NB4 (cell line): ENCODE data around the gene KLF18.

Experiments
- MYC ChIP-seq: IDR thresholded peaks from 2 replicates; pipeline ENCODE4 v1.6.1; 2011; ENCODE audit warnings: low read depth, low read length
- POLR2A ChIP-seq: IDR thresholded peaks from 2 replicates; pipeline ENCODE4 v1.6.1; 2011; ENCODE audit warnings: mild to moderate bottlenecking; ENCODE audit not compliant: insufficient read length; ENCODE audit errors: extremely low read depth
- TF ChIP-seq, protein P1 (sequence below): IDR thresholded peaks from one replicate; pipeline ENCODE4 v1.5.1; 2012; ENCODE audit warnings: low read depth, low read length
- TF ChIP-seq, protein P2 (sequence below): IDR thresholded peaks from 2 replicates; pipeline ENCODE4 v1.6.1; 2011; ENCODE audit warnings: low read depth, low read length

DNA sequence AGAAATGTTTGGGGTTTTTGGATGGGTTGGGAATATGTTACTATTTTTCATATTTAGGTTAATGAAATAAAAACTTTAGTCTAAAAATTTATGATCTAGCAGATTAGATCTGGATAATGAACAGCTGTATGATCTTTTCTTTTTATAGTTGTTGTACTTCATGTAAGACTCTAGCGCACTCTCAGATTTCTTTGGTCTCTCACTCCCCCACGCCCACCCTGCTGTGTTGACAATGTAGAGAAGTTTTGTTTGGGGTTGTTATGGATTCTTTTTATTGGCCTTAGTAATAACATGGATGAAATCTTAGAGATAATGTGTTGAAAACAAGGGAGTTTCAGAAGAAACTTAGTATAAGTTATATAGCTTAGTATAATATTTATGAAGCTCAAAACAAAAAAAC lies 5.5 kb downstream of the KLF18 start:
- TF ChIP-seq, protein P1, sequence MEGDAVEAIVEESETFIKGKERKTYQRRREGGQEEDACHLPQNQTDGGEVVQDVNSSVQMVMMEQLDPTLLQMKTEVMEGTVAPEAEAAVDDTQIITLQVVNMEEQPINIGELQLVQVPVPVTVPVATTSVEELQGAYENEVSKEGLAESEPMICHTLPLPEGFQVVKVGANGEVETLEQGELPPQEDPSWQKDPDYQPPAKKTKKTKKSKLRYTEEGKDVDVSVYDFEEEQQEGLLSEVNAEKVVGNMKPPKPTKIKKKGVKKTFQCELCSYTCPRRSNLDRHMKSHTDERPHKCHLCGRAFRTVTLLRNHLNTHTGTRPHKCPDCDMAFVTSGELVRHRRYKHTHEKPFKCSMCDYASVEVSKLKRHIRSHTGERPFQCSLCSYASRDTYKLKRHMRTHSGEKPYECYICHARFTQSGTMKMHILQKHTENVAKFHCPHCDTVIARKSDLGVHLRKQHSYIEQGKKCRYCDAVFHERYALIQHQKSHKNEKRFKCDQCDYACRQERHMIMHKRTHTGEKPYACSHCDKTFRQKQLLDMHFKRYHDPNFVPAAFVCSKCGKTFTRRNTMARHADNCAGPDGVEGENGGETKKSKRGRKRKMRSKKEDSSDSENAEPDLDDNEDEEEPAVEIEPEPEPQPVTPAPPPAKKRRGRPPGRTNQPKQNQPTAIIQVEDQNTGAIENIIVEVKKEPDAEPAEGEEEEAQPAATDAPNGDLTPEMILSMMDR: no peak
- TF ChIP-seq POLR2A (no peak), MYC (no peak)
- TF ChIP-seq, protein P2, sequence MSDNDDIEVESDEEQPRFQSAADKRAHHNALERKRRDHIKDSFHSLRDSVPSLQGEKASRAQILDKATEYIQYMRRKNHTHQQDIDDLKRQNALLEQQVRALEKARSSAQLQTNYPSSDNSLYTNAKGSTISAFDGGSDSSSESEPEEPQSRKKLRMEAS: no peak
